NCI-H2196 (cell line): Measurements from ENCODE around the gene TRPM8.

Source experiments
- DNase-seq: peaks from one replicate; lab custom pipeline; 2025; ENCODE audit not compliant: unreplicated experiment; lab: John Stamatoyannopoulos, UW

TRPM8 gene

DNA sequence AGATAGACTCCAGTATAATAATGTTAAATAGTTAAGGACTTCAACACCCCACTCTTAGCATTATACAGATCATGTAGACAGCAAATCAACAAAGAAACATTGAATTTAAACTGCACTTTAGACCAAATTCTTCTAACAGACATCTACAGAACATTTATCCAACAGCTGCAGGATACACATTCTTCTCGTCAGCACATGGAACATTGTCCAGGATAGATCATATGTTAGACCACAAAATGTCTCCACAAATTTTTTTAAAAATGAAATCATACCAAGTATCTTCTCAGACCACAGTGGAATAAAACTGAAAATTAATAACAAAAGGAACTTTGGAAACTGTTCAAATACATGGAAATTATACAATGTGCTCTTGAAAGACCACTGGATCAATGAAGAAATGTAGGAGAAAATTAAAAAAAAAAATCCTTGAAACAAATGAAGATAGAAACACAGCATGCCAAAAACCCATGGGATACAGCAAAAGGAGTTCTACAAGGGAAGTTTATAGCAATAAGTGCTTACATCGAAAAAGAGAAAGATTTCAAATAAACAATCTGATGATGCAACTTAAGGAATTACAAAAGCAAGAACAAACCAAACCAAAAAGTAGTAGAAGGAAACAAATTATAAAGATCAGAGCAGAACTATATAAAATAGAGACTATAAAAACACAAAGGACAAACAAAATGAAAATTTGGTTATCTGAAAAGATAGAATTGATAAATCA is 121.1 kb downstream of the TRPM8 start:
- DNase-seq, result no peak

DNA sequence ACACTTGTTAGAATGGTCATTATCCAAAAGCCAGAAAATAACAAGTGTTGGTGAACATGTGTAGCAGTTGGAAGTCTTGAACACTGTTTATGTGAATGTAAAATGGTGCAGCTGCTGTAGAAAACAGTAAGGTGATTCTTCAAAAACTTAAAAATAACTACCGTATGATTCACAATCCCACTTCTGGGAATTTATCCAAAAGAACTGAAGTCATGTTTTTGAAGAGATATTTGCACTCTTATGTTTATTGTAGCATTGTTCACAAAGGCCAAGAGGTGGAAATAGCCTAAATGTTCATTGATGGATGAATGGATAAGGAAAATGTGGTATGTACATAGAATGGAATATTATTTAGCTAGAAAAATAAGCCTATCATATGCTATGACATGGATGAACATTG is 127.0 kb downstream of the TRPM8 start:
- DNase-seq, result no peak

- no peak for DNase-seq
Observed at GRCh38 chr2:234046521-234046920, 129.3 kb downstream of the TRPM8 start.

DNA sequence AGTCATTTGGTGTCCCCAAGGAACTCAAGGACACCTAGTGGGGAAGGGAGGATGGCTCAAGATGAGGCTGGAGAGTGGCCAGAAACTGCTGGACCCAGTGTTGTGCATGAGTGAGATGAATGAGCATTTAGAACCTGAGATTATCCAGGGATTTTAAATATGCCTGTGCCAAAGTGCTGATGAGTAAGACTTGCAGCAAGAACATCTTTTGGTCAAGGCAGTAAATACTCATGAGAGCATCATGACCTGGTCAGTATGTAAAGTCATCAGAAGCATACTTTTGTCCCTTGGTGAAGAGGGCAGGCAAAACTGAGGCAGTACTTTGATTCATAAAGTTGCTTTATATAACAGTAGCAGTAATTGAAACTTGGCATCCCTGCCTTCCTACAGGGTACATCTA is 130.2 kb downstream of the TRPM8 start:
- no peak for DNase-seq

- no peak for DNase-seq
Observed at GRCh38 chr2:234048049-234048448, 130.9 kb downstream of the TRPM8 start.

GRCh38 chr2:234050455-234051135 is 133.4 kb downstream of the TRPM8 start, which contains the start of gene SPP2:
Gene SPP2 (plus strand): TSS chr2:234050702. CDS start chr2:234050787, 85 bp downstream.
- DNase-seq, result no peak

- no peak for DNase-seq
Observed at GRCh38 chr2:234051374-234052070, 134.3 kb downstream of the TRPM8 start.

DNA sequence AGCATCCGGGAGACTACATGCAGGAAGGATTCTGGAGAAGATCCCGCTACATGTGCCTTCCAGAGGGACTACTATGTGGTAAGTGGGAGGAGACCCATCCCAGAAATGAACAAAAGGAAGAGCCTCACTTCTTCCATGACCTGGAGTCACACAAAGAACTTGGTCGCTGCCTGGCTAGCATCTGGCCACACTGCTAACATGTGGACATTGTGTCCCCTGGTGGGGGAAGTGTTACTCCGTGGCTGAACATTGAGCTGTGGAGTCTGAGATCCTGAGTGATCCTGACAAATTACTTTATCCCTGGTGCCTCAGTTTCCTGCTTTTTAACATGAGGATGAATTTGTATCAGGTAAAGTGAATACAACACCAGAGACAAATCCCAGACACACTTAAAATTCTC is 141.7 kb downstream of the TRPM8 start:
- DNase-seq, result no peak

GRCh38 chr2:234060236-234060635 is 143.1 kb downstream of the TRPM8 start:
- peak; percentile 44 for DNase-seq

- DNase-seq, result no peak
Observed at GRCh38 chr2:234061624-234062257, 144.6 kb downstream of the TRPM8 start.

GRCh38 chr2:234066587-234066986 is 149.4 kb downstream of the TRPM8 start:
- no peak for DNase-seq
